Amniotic epithelial cell (primary cell): ENCODE results near the gene SLC25A43.
"Not testable (repeated sequence)": the region's sequence is repeated elsewhere in the genome, so short reads cannot be mapped to it uniquely, and the experiment has no call there.

Source experiments
- DNase-seq: peaks from one replicate; pipeline ENCODE4 v3.0.0-alpha.2; 2010; ENCODE audit warnings: low read depth

Gene SLC25A43

DNA sequence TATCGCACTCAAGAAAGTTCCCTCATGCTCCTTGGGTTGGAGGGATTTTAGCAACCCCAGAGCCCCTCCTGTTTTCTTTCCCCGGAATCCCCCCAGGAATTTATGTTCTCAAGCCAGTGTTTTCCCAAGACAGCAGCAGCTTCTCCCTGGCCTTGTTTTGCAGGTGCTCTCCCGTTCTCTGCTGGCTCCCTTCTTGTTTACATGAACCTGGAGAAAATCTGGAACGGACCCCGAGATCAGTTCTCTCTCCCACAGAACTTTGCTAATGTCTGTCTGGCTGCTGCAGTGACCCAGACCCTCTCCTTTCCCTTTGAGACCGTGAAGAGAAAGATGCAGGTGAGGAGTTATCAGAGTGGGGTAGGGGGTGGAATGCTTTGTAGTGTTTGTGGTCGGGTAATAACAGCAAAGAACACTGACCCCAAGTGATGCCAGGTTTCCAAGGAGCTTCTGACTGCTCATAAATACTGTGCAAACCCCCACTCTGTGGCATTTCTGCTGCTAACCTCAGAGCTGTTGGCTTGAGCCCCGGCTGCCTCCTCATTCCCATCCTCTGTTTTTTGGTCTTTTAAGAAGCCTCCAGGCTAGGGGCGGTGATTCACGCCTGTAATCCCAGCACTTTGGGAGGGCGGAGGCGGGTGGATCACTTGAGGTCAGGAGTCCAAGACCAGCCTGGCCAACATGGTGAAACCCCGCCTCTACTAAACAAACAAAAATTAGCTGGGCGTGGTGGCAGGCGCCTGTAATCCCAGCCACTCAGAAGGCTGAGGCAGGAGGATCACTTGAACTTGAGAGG is 11.1 kb downstream of the SLC25A43 start:
- DNase-seq: peak; percentile 91

DNA sequence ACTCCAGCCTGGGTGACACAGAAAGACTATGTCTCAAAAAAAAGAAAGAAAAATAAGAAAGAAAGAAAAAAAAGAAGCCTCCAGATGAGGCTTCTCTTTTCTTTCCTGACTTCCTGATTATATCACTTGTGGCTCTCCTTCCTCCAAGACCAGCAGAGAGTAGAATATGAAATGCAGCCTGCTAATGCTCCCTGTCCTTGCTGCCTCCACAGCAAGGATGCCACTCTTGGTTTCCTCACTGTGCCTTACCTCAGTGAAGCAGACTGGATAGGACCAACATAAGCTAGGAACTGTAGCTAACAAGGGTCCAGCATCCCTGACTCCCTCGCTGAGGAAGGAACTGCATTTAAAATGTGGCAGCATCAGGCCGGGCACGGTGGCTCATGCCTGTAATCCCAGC is 11.7 kb downstream of the SLC25A43 start:
- DNase-seq: no peak

DNA sequence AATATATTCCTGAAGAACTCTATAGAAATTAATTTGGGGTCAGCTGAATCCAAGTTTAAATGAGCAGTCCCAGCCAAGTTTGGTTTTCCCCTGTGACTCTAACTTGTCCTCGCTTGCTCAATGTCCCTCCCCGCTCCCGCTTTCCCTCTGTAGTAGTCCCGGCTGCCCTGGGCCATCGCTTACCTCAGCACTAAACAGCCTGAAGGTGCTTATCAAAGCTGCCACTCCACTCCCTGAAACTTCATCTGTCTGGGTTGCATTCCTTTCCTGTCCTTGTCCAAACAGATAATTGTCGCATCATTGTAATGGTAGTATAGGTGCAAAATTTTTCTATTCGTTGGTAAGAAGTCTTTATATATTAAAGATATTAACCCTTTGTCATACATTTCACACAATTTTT is 12.8 kb downstream of the SLC25A43 start:
- DNase-seq: no peak

DNA sequence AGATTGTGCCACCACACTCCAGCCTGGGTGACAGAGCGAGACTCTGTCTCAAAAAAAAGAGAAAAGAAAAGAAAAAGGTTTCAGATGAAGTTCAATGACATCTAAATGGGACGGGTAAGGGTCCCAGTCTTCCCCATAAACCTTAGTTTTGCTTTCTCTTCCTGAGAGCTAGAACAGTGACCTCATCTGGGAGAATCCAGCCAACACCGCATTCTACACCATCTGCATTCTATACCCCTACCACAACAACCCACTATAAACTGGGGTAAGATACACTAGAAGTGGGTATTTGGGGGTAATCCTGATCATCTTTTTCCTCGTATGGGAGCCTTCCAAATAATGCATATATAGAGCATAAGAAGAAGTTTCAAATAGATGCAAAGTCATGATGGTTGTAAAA is 18.2 kb downstream of the SLC25A43 start:
- DNase-seq: no peak

DNA sequence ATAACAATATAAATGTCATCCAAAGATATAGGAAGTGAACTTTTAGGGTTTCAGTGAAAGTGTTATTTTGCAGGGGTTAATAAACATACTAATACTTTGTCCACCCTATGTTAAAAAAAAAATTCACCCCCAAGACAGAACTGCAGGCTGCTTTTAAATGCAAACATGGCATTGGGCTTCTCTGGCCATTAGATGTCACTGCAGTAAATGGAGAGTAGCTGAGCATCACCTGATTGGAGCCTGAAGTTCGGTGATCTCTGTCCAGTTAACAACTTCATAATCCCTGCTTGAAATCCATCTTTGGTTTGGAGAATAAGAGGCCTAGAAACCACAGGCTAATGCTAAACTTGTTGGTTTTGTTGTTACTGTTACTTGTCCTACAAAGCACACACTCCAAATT is 18.7 kb downstream of the SLC25A43 start:
- DNase-seq: peak; percentile 10

DNA sequence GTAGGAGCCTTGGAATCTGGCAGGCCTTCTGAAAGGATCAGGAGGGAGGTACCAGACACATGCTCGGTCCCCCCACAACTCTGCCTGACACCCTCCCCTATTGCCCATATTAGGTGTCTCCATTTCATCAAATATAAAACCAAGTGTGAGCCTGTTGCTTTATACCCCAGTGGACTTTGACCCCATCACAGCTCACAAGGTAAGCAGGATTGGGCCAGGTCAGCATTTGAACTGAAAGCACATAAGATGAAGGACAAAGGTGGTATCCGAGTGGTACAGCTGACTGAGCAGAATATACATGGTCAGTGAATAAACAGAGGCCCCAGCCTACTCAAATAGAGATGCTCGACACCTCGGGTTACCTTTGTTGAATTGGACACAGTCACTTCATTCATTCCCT is 20.0 kb downstream of the SLC25A43 start:
- no peak for DNase-seq

DNA sequence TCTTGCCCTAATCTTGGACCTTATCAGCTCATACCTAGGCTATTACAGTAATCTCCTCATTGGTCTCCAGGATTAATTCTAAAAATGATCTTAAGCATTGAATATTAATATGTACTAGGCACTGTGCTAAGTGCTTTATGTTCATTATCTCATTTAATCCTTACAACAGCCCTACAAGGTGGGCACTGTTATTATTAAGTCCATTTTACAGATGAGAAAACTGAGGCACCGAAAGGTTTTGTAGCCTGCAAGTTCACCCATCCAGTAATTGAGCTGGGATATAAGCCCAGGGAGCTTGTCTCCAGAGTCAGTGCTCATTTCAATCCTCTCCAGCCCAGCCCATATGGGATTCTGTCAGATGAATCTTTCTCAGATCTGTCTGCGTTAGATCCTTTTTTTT is 20.8 kb downstream of the SLC25A43 start:
- no peak for DNase-seq

DNA sequence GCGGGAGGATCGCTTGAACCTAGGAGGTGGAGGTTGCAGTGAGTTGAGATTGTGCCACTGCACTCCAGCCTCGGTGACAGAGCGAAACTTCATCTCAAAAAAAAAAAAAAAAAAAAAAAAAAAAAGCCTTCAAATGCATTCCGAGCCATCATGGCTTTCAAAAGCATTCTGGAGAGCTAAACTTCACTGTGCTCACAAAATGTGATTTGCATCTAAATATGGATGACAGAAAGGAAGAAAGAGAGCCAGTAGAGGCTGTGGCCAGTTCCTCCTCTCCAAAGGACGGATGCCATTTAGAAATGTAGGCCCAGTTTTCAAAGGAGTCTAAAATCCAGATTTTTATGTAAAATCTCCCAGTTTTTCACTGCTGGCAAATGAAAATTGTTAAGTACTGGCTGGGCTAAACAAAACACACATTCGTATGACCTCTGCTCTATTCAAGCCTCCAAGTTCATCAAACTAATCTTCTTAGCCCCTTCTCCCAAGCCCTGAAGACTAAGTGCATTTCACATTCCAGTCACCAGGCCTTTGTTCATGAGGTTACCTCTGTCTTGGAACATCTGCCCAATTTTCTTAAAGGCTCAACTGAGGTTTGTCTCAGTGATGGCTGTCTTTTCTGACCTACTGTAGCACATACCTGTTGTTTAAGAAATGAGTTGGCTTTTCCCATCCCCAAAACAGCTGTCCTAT is 22.0 kb downstream of the SLC25A43 start:
- DNase-seq: no peak

DNA sequence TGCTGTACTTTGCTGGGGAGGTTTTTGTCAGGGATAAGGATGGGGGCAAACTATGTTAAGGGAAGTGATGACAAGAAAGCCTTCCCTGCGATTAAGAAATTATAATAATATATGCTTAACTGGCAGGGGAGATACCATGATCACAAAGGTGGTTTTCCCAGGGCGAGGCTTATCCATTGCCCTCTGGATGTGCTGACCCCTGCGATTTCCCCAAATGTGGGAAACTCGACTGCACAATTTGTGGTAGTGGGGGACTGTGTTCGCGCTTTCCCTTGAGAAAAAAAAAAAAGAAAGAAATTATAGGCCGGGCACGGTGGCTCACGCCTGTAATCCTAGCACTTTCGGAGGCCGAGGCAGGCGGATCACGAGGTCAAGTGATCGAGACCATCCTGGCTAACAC is 24.5 kb downstream of the SLC25A43 start:
- DNase-seq: no peak

DNA sequence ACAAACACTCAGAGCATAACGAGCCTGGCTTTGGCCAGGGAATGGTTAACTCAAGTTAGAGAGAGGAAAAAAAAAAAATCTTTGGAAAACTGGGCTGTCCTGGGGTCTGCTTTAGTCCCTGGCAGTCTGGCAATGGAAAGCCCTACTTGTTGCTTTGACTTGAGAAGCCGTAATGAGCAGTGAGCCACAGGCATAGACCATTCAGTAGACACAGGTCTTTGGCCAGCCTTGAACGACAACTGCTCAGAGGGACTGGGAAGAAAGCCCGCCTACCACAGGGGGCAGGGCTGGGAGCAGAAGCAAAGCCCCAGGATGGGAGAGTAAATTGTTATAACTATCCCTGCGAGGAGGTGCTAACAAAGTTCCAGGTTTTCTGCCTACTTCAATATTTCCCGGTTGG is 25.9 kb downstream of the SLC25A43 start:
- no peak for DNase-seq

DNA sequence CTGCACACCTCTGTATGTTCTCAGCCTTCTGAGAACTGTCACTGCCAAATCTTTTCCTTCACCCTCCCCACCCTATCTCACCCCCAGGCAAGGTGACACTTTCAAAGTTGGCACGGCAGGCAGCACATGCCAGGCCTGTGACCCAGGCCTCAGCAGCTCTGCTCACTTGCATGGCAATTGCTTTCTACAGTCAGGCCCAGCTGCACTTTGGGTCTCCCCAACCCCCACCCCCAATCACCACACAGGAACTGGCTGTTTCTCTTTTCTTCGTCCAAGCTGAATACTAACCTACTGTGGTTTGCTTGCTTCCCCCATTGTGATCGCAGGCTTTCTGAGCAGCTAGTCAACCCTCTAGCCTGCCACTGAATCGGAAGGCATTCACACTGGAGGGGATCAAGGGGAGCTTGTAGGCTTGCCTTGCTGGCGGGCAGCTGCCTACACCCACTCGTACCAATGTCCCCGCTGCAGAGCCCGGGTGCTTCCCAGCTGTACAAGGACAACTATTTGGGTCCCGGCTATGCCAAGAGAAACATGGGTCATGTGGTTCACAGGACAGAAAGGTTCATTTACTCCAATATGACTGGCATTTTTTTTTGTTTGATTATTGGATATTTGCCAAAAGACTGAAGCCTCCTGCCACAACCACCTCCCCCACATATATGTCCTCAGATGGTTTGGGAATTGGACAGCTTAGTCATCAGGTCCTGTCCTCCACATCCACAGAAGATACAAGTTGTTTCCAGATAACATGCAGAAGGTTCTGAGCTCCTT is 28.1 kb downstream of the SLC25A43 start:
- DNase-seq: peak; percentile 36

DNA sequence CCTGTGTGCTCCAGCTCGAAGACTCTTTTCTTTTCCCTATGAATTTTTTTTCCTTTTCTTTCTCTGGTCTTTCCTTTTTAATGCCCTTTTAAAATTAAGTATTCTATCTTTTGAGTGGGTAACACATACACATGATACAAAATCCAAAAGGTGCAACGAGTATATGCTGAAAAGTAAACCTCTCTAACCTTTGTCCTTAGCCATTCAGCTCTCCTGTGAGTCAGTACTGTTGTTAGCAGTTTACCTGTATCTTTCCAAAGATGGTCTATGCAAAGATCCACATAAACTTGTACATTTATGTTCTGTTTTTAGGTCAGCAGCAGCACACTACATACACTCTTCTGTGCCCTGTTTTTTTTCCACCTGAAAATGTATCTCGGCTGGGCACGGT is 28.7 kb downstream of the SLC25A43 start:
- no peak for DNase-seq

DNA sequence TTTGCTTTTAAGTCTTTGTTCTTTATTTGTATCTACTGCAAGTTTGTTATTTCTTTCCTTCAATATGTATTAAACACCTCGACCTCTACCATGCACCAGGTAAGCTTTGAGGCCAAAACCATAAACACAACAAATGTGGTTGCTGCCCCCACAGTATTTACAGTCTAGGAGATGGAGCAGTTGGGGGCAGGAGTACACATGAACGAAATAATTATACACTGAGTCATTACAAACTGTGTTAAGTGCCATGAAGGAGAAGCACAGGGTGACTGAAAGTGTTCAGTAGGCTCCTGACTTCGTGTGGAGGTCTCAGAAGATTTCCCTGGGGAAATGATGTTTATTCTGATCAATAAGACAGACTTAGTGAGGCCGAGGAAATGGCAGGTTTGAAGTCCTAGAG is 30.3 kb downstream of the SLC25A43 start:
- DNase-seq: peak; percentile 17

DNA sequence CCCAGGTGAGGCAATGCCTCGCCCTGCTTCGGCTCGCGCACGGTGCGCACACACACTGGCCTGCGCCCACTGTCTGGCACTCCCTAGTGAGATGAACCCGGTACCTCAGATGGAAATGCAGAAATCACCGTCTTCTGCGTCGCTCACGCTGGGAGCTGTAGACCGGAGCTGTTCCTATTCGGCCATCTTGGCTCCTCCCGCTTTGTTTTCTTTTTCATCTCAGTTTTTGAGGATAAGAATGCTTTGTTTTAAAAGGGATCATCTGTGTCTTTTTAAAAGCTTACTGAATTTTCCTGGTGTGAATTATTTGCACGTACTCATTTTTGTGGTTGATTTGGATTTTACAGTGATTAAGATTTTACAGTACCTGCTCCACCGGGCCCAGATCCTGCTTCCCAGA is 42.2 kb downstream of the SLC25A43 start:
- not testable (repeated sequence) for DNase-seq

DNA sequence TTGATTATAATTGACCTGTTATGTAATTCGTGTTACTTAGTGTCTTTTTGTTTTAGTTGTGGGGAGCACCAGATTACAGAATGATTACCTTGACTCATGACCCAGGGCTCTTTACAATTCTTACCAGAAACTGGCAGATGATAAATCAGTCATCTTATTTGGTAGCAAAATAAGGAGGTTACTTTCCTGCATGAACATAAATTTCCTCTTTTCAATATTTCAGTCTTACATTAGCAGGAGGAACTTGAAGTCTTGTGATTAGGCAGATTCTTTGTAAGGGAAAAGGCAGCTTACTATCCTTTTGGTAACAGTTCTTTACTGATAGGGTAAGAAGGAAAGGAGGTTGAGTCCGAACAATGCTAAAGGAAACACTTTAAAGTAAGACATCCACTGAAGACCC is 43.1 kb downstream of the SLC25A43 start:
- DNase-seq: no peak

DNA sequence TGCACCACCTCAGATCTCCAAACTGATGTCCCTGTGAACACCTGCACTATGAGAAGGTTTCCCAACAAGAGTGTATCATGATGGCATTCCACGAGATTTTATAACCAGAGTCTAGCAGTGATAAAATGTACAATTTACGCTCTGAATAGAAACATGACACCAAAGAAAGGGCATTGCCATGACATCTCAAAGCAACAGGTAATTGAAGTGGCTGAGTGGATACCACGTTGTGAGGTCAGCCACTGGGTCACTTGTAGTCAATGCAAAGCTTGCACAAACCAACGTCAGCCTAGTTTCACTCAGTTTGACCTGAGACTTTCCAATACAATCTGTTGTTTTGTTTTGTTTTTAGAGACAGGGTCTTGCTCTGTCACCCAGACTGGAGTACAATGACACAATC is 54.1 kb downstream of the SLC25A43 start:
- DNase-seq: no peak

DNA sequence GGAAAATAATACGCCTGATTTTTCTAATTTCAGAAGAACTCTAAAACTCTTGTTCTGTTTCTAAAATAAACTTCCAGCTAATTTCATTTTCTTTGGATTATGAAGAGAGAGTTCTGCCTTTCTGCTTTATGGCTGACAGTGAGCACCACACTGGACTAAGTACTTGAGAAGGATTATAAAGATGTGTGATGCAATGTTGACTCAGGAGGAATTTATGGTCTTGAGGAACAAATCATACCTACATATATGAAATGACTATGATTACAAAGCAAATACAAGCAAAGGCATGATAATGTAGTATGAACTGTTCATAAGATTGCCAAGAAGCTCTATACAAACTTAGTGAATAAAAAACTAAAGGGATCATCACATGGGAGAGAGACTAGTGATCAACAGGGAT is 56.1 kb downstream of the SLC25A43 start:
- DNase-seq: peak; percentile 79

DNA sequence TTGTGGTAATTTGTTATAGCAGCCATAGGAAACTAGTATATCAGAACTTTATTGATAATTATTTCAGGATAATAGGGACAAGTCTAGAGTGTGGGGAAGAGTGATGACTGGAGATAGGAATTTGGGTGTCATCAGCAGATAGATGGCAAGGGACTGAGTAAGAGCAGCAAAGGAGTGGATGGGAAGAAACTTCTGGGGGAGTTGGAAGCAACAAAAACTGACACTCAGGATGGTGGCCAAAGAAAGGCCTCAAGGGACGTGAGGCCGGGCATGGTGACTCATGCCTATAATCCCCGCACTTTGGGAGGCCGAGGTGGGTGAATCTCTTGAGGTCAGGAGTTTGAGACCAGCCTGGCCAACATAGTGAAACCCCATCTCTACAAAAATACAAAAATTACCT is 60.0 kb downstream of the SLC25A43 start:
- no peak for DNase-seq

DNA sequence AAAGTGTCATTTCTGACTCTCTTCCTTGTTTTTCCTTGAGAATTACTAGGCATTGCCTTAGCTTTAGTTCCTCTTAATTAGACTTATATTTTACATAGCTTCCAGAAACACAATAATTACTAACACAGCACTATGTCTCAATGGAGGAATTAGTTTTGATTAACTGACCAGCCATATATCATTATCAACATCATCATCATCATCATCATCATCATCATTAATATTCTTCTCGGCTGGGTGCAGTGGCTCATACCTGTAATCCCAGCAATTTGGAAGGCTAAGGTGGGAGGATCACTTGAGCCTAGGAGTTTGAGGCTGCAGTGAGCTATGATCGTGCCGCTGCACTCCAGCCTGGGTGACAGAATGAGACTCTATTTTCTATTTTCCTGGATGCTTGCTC is 66.4 kb downstream of the SLC25A43 start:
- no peak for DNase-seq

DNA sequence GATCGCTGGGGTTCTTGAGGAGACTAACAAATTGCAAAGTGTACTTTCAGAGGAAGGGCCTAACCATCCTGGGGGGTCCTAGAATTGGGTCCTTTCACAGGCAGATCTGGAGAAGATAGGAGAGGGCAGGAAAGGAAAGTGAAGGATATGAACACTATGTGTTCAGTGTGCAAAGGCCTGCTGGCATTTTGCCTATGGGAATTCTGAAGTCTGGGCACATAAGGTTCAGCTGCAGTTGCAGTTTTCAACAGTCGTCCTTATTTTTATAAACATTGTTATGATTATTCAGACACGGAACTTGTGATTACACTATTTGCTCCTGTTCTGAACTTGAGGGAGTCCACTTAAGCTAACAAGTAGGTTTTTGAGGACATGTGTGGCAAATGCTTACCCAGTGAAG is 67.8 kb downstream of the SLC25A43 start:
- no peak for DNase-seq

DNA sequence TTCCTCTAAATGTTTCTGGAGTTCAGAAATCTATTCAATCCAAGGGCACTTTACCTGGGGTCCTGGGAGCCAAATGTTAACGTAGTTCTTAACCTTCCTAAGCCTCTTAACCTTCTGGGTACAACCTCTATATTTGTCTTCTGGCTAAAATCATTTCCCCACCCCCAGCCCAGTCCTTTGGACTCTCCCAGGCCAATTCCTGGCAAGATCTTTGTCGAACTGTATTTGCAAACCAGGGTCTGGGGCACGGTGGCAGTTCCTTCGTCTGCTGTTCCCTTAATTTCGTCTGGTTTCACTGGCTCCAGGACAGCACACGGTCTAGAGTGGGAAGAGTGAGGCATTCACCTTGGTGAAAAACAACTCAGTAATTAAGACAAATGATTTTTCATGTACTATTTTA is 68.3 kb downstream of the SLC25A43 start:
- DNase-seq: no peak

DNA sequence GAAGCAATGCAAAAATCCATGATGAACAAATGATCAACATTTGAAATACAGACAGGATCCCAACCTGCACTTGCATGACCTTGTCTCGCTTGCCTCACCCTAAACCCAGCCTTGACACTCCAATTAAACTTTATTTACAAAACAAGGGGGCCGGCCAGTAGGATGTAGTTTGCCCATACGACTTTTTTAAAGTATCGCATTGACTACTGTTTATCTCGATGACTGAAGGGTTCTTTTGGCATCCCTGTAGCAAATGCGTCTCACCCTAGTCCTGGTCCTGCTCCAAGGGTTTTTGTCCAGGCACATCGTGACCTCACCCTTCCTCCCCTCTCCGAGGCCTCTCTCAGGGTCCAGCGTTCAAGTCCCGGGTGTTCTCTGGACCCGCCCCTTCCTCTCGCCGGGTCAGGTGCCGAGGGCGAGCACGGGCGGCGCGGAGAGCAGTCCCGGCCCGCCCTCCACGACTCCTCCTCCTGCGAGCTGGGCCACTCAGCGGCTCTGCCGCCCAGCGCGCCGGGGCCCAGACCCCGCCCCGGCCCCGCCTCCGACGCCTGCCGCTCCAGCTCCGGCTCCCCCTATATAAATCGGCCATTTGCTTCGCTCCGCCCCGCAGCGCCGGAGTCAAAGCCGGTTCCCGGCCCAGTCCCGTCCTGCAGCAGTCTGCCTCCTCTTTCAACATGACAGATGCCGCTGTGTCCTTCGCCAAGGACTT is 68.9 kb downstream of the SLC25A43 start, which contains the start of gene SLC25A5:
Gene SLC25A5, plus strand, starts transcription at position 603 of the 709 bp plus-strand sequence. Its CDS starts 72 bp downstream, at position 675.
- DNase-seq: peak; percentile 66
